Neural cell (in vitro differentiated cells): Measurements from ENCODE around the gene C17orf113.

Experiments used
- CTCF ChIP-seq: fragments of 450-650 bp; IDR thresholded peaks from 2 replicates; pipeline ENCODE4 v1.5.1; 2014; ENCODE audit warnings: antibody characterized with exemption, mild to moderate bottlenecking, moderate library complexity; ENCODE audit not compliant: poor library complexity, severe bottlenecking
- EP300 ChIP-seq: fragments of 450-650 bp; conservative IDR thresholded peaks from 2 replicates; pipeline ENCODE4 v1.6.1; 2014; ENCODE audit warnings: antibody characterized with exemption, mild to moderate bottlenecking, moderate library complexity; ENCODE audit not compliant: poor library complexity, severe bottlenecking
- EZH2 ChIP-seq: fragments of 200-600, 300-800 bp; shearing (Covaris generic), sonication (generic); IDR thresholded peaks from 2 replicates; pipeline ENCODE4 v1.6.1; 2014; ENCODE audit warnings: antibody characterized with exemption, low read length, borderline replicate concordance, mild to moderate bottlenecking; ENCODE audit not compliant: insufficient read depth, poor library complexity, severe bottlenecking
- MXI1 ChIP-seq: fragments of 450-650 bp; conservative IDR thresholded peaks from 2 replicates; pipeline ENCODE4 v1.6.1; 2014; ENCODE audit warnings: antibody characterized with exemption, mild to moderate bottlenecking; ENCODE audit not compliant: poor library complexity, severe bottlenecking
- POLR2AphosphoS5 ChIP-seq: IDR thresholded peaks from 2 replicates; pipeline ENCODE4 v1.6.1; 2012
- RAD21 ChIP-seq: fragments of 450-650 bp; conservative IDR thresholded peaks from 2 replicates; pipeline ENCODE4 v1.6.1; 2014; ENCODE audit warnings: antibody characterized with exemption, mild to moderate bottlenecking, moderate library complexity
- SMC3 ChIP-seq: fragments of 450-650 bp; conservative IDR thresholded peaks from 2 replicates; pipeline ENCODE4 v1.6.1; 2014; ENCODE audit warnings: antibody characterized with exemption, mild to moderate bottlenecking, moderate library complexity; ENCODE audit not compliant: poor library complexity

GRCh38 chr17:42023524-42024349 is 26.7 kb downstream of the C17orf113 start:
- TF ChIP-seq CTCF (no peak), SMC3 (no peak), RAD21 (no peak), POLR2AphosphoS5 (no peak), MXI1 (no peak), EZH2 (no peak), EP300 (no peak)
